Posterior cingulate gyrus (tissue), 11 donors: Measurements from ENCODE around the gene FAM229B.
A peak's percentile ranks its signal among the peaks of the same experiment; 100 is the strongest.
"Not testable (repeated sequence)": the region's sequence is repeated elsewhere in the genome, so short reads cannot be mapped to it uniquely, and the experiment has no call there.

Source experiments
- DNase-seq, 10 donors: peaks; one replicate each; pipeline versions ENCODE4 v3.0.0 to v3.0.0-alpha.2; 2020 to 2021; ENCODE audit warnings: mixed read lengths in 3 of 10
- intact Hi-C: fragments of 100-400 bp; cut with DNase I; formaldehyde crosslinking; loops from one replicate; pipeline ENCODE4 v1.15.1; 2023

Gene FAM229B

DNA sequence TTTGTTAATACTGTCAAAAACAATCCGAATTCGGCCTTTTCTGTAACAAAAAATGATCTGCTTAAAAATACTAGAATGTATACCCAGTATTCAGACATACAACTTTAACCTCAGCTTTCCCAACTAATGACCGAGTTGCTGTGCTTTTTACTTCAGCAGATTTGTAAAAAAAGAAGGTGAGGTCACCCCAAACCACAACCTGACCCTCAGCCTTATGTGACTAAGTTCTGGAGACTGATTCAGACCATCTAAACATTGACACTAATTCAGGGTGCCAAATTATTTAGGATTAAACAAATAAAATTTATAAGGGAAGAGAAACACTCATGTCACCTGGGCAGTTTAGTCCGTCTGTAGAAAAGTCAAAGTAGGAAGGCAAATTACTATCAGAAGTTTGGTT lies 25.8 kb upstream of the FAM229B start:
- no peak for DNase-seq
- intact Hi-C loops = no loop called here

DNA sequence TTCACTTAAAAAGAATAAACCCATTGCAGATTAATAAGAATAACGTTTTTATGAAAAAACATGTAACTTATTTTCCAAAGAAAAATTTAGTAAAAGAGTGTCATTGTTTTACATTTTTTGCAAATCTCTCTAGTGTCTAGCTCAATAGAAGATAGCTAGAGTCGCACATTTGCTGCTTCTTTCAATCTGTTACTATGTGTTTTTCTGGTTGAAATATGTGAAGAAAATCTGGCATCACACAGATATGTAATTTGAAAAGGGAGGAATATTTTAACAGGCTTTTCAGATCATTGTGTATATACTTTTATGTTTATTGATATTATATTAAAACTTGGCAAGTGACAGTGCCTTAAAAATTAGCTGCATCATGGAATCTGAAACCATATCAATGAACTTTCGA lies 24.4 kb upstream of the FAM229B start:
- intact Hi-C loops = no loop called here
- DNase-seq = no peak

- intact Hi-C loops = no loop called here
- DNase-seq = no peak
These were observed 21.9 kb upstream of the FAM229B start for GRCh38 chr6:112065426-112065986.

DNA sequence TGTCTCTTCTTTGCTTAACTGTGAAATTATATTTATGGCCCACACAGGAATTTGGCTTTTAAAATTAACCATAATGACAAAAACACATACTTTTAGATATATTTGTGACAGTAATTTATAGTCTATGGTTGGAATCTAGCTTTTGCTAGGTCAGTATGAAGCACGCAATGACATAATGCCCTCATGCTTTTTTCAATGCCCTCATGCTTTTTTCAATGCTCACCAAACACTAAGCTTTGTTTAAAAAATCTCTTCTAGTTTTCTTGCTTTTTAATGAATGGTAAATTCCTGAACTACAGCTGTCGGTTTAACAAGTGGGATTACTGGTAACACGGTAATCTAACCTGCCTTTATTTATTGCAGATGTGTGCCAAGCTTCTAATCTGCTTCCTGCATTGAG lies 20.8 kb upstream of the FAM229B start:
- no peak for DNase-seq
- intact Hi-C loops = no loop called here

- intact Hi-C loops = no loop called here
- no peak for DNase-seq
These were observed 5.8 kb upstream of the FAM229B start for GRCh38 chr6:112081569-112081968.

DNA sequence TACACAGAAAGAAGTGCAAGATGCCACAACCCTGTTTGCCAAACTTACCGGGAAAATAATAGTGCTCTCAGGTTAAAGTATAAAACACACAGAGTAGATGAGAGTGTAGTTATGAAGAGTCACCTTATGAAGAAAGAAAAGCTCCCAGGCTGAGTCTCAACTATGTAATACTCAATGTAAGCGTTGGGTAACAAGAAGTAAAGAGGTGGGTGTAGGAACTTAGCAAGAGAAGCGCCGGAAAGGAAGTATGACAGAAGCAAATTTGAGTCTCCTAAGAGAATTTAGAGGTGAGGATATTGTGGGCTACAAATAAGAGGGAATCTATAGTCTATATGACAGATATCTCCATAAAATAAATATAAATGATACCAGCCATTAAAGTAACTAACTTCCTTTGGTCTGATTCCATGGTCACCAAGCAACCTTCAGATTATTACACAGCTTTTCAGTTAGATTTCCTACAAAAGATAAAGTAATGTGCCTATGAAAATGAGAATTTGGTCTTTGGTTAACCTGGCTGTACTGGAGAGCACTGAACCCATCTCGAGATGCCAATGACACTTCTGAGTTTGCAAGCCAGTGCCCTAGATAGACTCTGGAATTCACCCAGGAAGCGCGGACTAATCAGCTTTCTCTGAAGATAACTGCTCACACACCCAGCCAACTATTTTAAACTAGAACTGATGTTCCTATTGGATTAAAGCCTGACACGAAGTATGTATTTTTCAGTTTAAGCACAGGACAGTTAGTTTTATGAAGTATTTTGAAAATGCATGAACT lies 1.9 kb upstream of the FAM229B start:
- intact Hi-C loops = loop anchor here (2.0 kb wide), 1 partner anchor 77 kb away; no protein-coding TSS in a partner anchor

DNA sequence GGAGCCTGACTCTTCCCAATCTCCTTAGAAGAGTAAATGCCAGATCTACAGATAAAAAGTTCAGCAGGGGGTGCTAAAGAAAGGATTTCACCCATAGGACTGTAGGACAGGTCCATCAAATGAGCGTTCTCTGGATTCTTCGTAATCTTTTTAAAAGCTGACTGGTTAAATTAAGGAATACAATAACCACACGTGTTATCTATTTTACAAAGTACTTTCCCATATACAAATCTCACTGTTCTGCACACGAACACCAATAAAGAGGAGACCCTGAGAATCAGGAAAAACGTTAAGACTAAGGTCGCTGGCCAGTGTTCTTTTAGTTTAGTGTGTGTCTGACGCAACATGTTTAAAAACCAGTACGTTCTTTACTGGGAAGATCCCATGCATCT lies 651 bp upstream of the FAM229B start:
- DNase-seq = no peak
- intact Hi-C loops = loop anchor here (2.0 kb wide), 1 partner anchor 76 kb away; no protein-coding TSS in a partner anchor

More for the DNA sequence above, 1.9 kb upstream of the FAM229B start:
- no peak for DNase-seq

- intact Hi-C loops = loop anchor here (2.0 kb wide), 1 partner anchor 75 kb away; no protein-coding TSS in a partner anchor
- DNase-seq = no peak
These were observed 525 bp downstream of the FAM229B start for GRCh38 chr6:112087916-112088315.

- intact Hi-C loops = no loop called here
- no peak for DNase-seq
These were observed 9.5 kb downstream of the FAM229B start for GRCh38 chr6:112096901-112097300.

GRCh38 chr6:112100561-112100960 lies 13.2 kb downstream of the FAM229B start:
- intact Hi-C loops = no loop called here
- no peak for DNase-seq

DNA sequence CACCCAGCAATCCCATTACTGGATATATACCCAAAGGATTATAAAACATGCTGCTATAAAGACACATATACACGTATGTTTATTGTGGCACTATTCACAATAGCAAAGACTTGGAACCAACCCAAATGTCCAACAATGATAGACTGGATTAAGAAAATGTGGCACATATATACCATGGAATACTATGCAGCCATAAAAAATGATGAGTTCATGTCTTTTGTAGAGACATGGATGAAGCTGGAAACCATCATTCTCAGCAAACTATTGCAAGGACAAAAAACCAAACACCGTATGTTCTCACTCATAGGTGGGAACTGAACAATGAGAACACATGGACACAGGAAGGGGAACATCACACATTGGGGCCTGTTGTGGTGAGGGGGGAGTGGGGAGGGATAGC lies 18.6 kb downstream of the FAM229B start:
- DNase-seq, intact Hi-C loops: not testable (repeated sequence)

GRCh38 chr6:112106562-112106961 lies 19.2 kb downstream of the FAM229B start:
- intact Hi-C loops = no loop called here
- DNase-seq = no peak

- intact Hi-C loops = no loop called here
- DNase-seq = peak in 2 of 10 donors; percentile 27 to 63
These were observed 21.9 kb downstream of the FAM229B start for GRCh38 chr6:112109262-112109661.

- intact Hi-C loops = no loop called here
These were observed 26.0 kb downstream of the FAM229B start for GRCh38 chr6:112113431-112113830.

GRCh38 chr6:112113918-112114317 lies 26.5 kb downstream of the FAM229B start:
- no peak for DNase-seq
- intact Hi-C loops = no loop called here

More at GRCh38 chr6:112113431-112113830, 26.0 kb downstream of the FAM229B start:
- no peak for DNase-seq

DNA sequence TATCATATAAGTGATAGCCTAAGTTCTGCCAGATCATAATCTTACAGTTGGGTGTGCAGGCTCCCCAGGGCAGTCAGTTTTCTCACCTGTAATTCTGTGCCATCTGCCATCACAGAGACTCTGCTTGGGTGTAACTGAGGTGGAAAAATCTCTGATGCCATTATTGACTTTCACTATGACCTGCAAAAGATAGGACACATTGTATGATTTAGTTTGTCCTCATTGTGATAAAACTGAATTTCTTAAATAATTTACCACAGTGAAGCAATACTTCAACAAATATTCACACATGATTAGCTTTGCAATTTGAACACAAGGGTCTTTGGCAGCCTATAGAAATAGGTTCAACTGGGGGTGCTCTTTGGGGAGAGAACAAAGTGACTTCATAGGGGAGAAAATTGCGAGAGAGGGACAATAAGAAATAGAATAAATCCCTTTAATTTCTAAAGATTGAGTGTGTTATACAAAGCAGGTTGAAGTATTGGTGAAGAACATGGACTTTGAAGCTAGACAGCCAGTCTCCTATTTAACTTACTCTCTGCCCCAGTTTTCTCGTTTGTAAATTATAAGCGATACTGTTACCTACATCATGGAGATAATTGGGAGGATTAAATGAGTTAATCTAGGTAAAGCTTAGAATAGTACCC lies 27.3 kb downstream of the FAM229B start:
- no peak for DNase-seq
- intact Hi-C loops = no loop called here

GRCh38 chr6:112116221-112116620 lies 28.8 kb downstream of the FAM229B start:
- DNase-seq = no peak
- intact Hi-C loops = no loop called here

GRCh38 chr6:112117554-112117953 lies 30.2 kb downstream of the FAM229B start:
- intact Hi-C loops = no loop called here
- no peak for DNase-seq

- intact Hi-C loops = no loop called here
- no peak for DNase-seq
These were observed 30.6 kb downstream of the FAM229B start for GRCh38 chr6:112118034-112118433.

GRCh38 chr6:112122756-112123155 lies 35.4 kb downstream of the FAM229B start:
- intact Hi-C loops = no loop called here
- no peak for DNase-seq

- intact Hi-C loops = no loop called here
- DNase-seq = no peak
These were observed 36.6 kb downstream of the FAM229B start for GRCh38 chr6:112123982-112124381.

GRCh38 chr6:112128208-112128607 lies 40.8 kb downstream of the FAM229B start:
- intact Hi-C loops = no loop called here

More at GRCh38 chr6:112128208-112128607, 40.8 kb downstream of the FAM229B start:
- DNase-seq = no peak
